Keratinocyte (primary cell): Measurements from ENCODE around the gene TMEM205.

ENCODE experiments used
- EZH2 ChIP-seq: IDR thresholded peaks from one replicate; pipeline ENCODE4 v1.6.1; 2012; ENCODE audit warnings: inconsistent platforms, mild to moderate bottlenecking, low read length, moderate library complexity
- TF ChIP-seq, protein P1 (sequence below), 3 experiments: IDR thresholded peaks in 1 of 3; conservative IDR thresholded peaks in 1 of 3; optimal IDR thresholded peaks in 1 of 3; 2 replicates in 2 of 3; 3 replicates in 1 of 3; pipeline versions ENCODE3 to v1.5.1; 2011; ENCODE audit warnings: low read length in 3 of 3, mild to moderate bottlenecking in 3 of 3, moderate library complexity in 2 of 3, control low read depth in 1 of 3, inconsistent platforms in 1 of 3; ENCODE audit not compliant: insufficient read depth in 2 of 3; ENCODE audit errors: extremely low read depth in 1 of 3

DNA sequence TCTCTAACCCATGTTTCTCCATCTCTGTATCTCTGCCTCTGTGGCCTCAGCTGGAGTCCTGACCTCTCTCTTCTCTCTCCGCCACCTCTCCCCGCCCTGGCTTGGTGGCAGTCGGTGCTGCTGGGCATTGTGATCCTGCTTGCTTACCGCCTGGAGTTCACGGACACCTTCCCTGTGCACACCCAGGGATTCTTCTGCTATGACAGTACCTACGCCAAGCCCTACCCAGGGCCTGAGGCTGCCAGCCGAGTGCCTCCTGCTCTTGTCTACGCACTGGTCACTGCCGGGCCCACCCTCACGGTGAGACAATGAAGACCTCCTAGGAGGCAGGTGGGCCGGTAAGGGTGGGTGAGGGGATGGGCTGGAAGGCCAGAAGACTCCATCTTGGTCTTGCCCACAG, 13.4 kb upstream of the TMEM205 start:
- TF ChIP-seq, protein P1, sequence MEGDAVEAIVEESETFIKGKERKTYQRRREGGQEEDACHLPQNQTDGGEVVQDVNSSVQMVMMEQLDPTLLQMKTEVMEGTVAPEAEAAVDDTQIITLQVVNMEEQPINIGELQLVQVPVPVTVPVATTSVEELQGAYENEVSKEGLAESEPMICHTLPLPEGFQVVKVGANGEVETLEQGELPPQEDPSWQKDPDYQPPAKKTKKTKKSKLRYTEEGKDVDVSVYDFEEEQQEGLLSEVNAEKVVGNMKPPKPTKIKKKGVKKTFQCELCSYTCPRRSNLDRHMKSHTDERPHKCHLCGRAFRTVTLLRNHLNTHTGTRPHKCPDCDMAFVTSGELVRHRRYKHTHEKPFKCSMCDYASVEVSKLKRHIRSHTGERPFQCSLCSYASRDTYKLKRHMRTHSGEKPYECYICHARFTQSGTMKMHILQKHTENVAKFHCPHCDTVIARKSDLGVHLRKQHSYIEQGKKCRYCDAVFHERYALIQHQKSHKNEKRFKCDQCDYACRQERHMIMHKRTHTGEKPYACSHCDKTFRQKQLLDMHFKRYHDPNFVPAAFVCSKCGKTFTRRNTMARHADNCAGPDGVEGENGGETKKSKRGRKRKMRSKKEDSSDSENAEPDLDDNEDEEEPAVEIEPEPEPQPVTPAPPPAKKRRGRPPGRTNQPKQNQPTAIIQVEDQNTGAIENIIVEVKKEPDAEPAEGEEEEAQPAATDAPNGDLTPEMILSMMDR (optimal IDR thresholded peaks at IDR 0.05 in 1 of 3, IDR thresholded peaks at IDR 0.05 in 1 of 3, conservative IDR thresholded peaks at IDR 0.05 in 1 of 3; ENCODE audit: extremely low read depth in 1 of 3, insufficient read depth in 2 of 3, low read length in 3 of 3), result no peak
- TF ChIP-seq EZH2, result no peak
